K562 (cell line): ENCODE results near the gene BHMT2. TPM values are rescaled to one million over a fixed set of nuclear protein-coding genes. Genes with fewer than 3 reads are reported as not detected.

Source experiments
- ARID2 ChIP-seq: fragments of 450-650 bp; IDR thresholded peaks from 2 replicates; pipeline ENCODE4 v1.6.1; 2017; ENCODE audit warnings: antibody characterized with exemption, mild to moderate bottlenecking
- BRD4 ChIP-seq: fragments of 200-600 bp; sonication (generic); IDR thresholded peaks from 2 replicates; pipeline ENCODE4 v1.6.1; 2017; ENCODE audit warnings: inconsistent platforms
- FOS ChIP-seq: IDR thresholded peaks from 3 replicates; pipeline ENCODE4 v1.6.1; 2011; ENCODE audit not compliant: insufficient read length; ENCODE audit errors: extremely low read depth
- GABPB2 ChIP-seq: fragments of 250-450 bp; sonication (Bioruptor Pico); conservative IDR thresholded peaks from 2 replicates; pipeline ENCODE4 v1.5.1; 2021; ENCODE audit warnings: mild to moderate bottlenecking
- RHOXF2B ChIP-seq: fragments of 250-450 bp; sonication (Bioruptor Pico); conservative IDR thresholded peaks from 2 replicates; pipeline ENCODE4 v1.5.1; 2021
- SMAD3 ChIP-seq: fragments of 450-650 bp; formaldehyde crosslinking; conservative IDR thresholded peaks from 2 replicates; pipeline ENCODE4 v1.4.0; 2020; ENCODE audit warnings: mild to moderate bottlenecking
- SMARCA5 ChIP-seq: fragments of 450-650 bp; IDR thresholded peaks from 2 replicates; pipeline ENCODE4 v1.6.1; 2016
- TAF7 ChIP-seq: fragments of 450-650 bp; IDR thresholded peaks from 2 replicates; pipeline ENCODE4 v1.6.1; 2016; ENCODE audit warnings: missing genetic modification characterization, missing compliant biosample characterization
- TCF3 ChIP-seq: sonication (generic); formaldehyde crosslinking; IDR thresholded peaks from 2 replicates; pipeline ENCODE4 v1.4.0; 2020; ENCODE audit warnings: mild to moderate bottlenecking, missing genetic modification reagents
- TCF7 ChIP-seq: sonication (generic); IDR thresholded peaks from 2 replicates; pipeline ENCODE4 v1.6.1; 2016; ENCODE audit warnings: antibody characterized with exemption, borderline replicate concordance
- TEAD4 ChIP-seq, 2 experiments: sonication (generic) in 1 of 2; formaldehyde crosslinking in 1 of 2; IDR thresholded peaks; 2 replicates each; pipeline versions ENCODE4 v1.6.1 to v1.8.0; 2012 to 2022; ENCODE audit warnings: borderline replicate concordance in 1 of 2, inconsistent platforms in 1 of 2, low read length in 1 of 2, mild to moderate bottlenecking in 1 of 2, missing genetic modification reagents in 1 of 2
- UBTF ChIP-seq, 2 experiments: IDR thresholded peaks; 2 replicates each; pipeline ENCODE4 v1.6.1; 2012; ENCODE audit warnings: improper control_type of control experiment in 2 of 2, low read depth in 2 of 2, low read length in 2 of 2, borderline replicate concordance in 1 of 2
- ZNF212 ChIP-seq: fragments of 450-650 bp; formaldehyde crosslinking; IDR thresholded peaks from 2 replicates; pipeline ENCODE4 v1.4.0; 2020; ENCODE audit warnings: mild to moderate bottlenecking
- ZNF239 ChIP-seq: fragments of 250-450 bp; sonication (Bioruptor Pico); IDR thresholded peaks from 2 replicates; pipeline ENCODE4 v1.4.0; 2020; ENCODE audit warnings: mild to moderate bottlenecking
- ZNF24 ChIP-seq: fragments of 450-650 bp; IDR thresholded peaks from 2 replicates; pipeline ENCODE4 v1.6.1; 2016
- ZNF3 ChIP-seq: fragments of 250-450 bp; sonication (Bioruptor Pico); IDR thresholded peaks from 2 replicates; pipeline ENCODE4 v1.5.0; 2021; ENCODE audit warnings: mild to moderate bottlenecking, moderate library complexity
- ZNF780A ChIP-seq: fragments of 250-450 bp; sonication (Bioruptor Pico); IDR thresholded peaks from 2 replicates; pipeline ENCODE4 v1.5.0; 2021; ENCODE audit warnings: mild to moderate bottlenecking
- ZSCAN29 ChIP-seq: fragments of 450-650 bp; IDR thresholded peaks from 2 replicates; pipeline ENCODE4 v1.6.1; 2017
- polyA plus RNA-seq, 8 experiments: library from polyadenylated mRNA; depleted of rRNA in 4 of 8; stranded (reverse) in 5 of 8; unstranded in 3 of 8; fragments of >200 nt; fragmentation: Nextera tagmentation in 2 of 8; fragmentation: Illumina TruSeq in 1 of 8; extraction: Ambion mirVana in 2 of 8; extraction: Trizol in 1 of 8; gene quantifications; 2 replicates each; pipeline versions ENCODE4 v1.2.1 to v1.2.3, GENCODE V29; 2011 to 2014; ENCODE audit warnings: inconsistent platforms in 1 of 8, missing spikeins in 1 of 8
- total RNA-seq, 7 experiments: library from RNA; depleted of rRNA in 6 of 7; stranded (reverse); fragments of >200 nt in 6 of 7; fragmentation: Illumina TruSeq in 2 of 7; extraction: Trizol in 2 of 7; gene quantifications; 2 replicates each; pipeline versions ENCODE4 v1.2.1 to v1.2.3, GENCODE V29; 2011 to 2021; ENCODE audit warnings: low replicate concordance in 1 of 7
- TF ChIP-seq, protein P1 (sequence below): IDR thresholded peaks from 2 replicates; pipeline ENCODE4 v1.6.1; 2016; ENCODE audit warnings: missing genetic modification characterization, missing compliant biosample characterization
- TF ChIP-seq, protein P2 (sequence below): sonication (generic); formaldehyde crosslinking; IDR thresholded peaks from 2 replicates; pipeline ENCODE4 v1.4.0; 2020; ENCODE audit warnings: mild to moderate bottlenecking, missing genetic modification reagents
- TF ChIP-seq, protein P3 (sequence below): fragments of 250-450 bp; sonication (Bioruptor Pico); IDR thresholded peaks from 2 replicates; pipeline ENCODE4 v1.8.0; 2021; ENCODE audit warnings: mild to moderate bottlenecking, moderate library complexity

Gene BHMT2
- total and polyA plus RNA-seq, 9 of the 15 experiments (the other 6 are each of a cell fraction or from before 2014, with no cell fraction given): not detected

GRCh38 chr5:79133657-79134451, 64.3 kb downstream of the BHMT2 start (continued):
- TF ChIP-seq TCF7: no peak
- TF ChIP-seq SMAD3 (CRISPR knock-in tag): no peak
- no peak for TF ChIP-seq ZNF212
- TF ChIP-seq, protein P1, sequence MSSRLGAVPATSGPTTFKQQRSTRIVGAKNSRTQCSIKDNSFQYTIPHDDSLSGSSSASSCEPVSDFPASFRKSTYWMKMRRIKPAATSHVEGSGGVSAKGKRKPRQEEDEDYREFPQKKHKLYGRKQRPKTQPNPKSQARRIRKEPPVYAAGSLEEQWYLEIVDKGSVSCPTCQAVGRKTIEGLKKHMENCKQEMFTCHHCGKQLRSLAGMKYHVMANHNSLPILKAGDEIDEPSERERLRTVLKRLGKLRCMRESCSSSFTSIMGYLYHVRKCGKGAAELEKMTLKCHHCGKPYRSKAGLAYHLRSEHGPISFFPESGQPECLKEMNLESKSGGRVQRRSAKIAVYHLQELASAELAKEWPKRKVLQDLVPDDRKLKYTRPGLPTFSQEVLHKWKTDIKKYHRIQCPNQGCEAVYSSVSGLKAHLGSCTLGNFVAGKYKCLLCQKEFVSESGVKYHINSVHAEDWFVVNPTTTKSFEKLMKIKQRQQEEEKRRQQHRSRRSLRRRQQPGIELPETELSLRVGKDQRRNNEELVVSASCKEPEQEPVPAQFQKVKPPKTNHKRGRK (tag): 0 out of 2 replicates have a peak, but pooled peaks have one; percentile 43
- peak; percentile 54; the same call in 1 of the 2 replicates for TF ChIP-seq ARID2
- no peak for TF ChIP-seq ZNF780A (CRISPR knock-in tag)
- TF ChIP-seq FOS: no peak
- TF ChIP-seq, protein P2, sequence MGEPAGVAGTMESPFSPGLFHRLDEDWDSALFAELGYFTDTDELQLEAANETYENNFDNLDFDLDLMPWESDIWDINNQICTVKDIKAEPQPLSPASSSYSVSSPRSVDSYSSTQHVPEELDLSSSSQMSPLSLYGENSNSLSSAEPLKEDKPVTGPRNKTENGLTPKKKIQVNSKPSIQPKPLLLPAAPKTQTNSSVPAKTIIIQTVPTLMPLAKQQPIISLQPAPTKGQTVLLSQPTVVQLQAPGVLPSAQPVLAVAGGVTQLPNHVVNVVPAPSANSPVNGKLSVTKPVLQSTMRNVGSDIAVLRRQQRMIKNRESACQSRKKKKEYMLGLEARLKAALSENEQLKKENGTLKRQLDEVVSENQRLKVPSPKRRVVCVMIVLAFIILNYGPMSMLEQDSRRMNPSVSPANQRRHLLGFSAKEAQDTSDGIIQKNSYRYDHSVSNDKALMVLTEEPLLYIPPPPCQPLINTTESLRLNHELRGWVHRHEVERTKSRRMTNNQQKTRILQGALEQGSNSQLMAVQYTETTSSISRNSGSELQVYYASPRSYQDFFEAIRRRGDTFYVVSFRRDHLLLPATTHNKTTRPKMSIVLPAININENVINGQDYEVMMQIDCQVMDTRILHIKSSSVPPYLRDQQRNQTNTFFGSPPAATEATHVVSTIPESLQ (CRISPR knock-in tag): no peak
- no peak for TF ChIP-seq RHOXF2B (CRISPR knock-in tag)
- no peak for TF ChIP-seq ZNF3 (CRISPR knock-in tag)
- TF ChIP-seq SMARCA5: peak; percentile 19; the same call in 1 of the 2 replicates
- TF ChIP-seq, protein P3, sequence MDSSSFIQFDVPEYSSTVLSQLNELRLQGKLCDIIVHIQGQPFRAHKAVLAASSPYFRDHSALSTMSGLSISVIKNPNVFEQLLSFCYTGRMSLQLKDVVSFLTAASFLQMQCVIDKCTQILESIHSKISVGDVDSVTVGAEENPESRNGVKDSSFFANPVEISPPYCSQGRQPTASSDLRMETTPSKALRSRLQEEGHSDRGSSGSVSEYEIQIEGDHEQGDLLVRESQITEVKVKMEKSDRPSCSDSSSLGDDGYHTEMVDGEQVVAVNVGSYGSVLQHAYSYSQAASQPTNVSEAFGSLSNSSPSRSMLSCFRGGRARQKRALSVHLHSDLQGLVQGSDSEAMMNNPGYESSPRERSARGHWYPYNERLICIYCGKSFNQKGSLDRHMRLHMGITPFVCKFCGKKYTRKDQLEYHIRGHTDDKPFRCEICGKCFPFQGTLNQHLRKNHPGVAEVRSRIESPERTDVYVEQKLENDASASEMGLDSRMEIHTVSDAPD: no peak
- TF ChIP-seq ZNF239: no peak
- TF ChIP-seq UBTF (IDR thresholded peaks at IDR 0.05; ENCODE audit: borderline replicate concordance in 1 of 2, low read depth in 2 of 2, low read length in 2 of 2): no peak
- no peak for TF ChIP-seq BRD4
- no peak for TF ChIP-seq TAF7 (tag)
- TF ChIP-seq GABPB2: no peak
- TF ChIP-seq TCF3: no peak
- no peak for TF ChIP-seq ZSCAN29
- TF ChIP-seq TEAD4 (IDR thresholded peaks at IDR 0.05; ENCODE audit: low read length): no peak
- TF ChIP-seq TEAD4 (CRISPR knock-in tag; IDR thresholded peaks at IDR 0.05; ENCODE audit: borderline replicate concordance): no peak
- TF ChIP-seq ZNF24: no peak
